HepG2 (cell line): ENCODE results near the gene METRN. TPM values are rescaled to one million over a fixed set of nuclear protein-coding genes. Genes with fewer than 3 reads are reported as not detected.

Experiments used
- ATAC-seq: fragments of 200-7000 bp; cut with Tn5 transposase; 3 replicates; pipeline ENCODE4 v1.9.1; 2020; ENCODE audit warnings: mild to moderate bottlenecking, moderate library complexity
- BruUV-seq: library from RNA; stranded (reverse); fragments of 400-500 nt; replicated peaks from 2 replicates; lab custom pipeline; 2021; lab: Mats Ljungman, UMichigan
- CTCF ChIA-PET: fragments of 300-600 bp; formaldehyde crosslinking; extraction: SDS; loops from one replicate; lab custom pipeline; 2021; ENCODE audit warnings: low total read pairs, inconsistent platforms, low intra/inter-chr PET ratio; lab: Yijun Ruan, JAX
- POLR2A ChIA-PET: fragments of 350-600 bp; sonication (Branson Sonifier 250); formaldehyde crosslinking; loops from one replicate; lab custom pipeline; 2020; ENCODE audit warnings: antibody characterized with exemption, inconsistent platforms; lab: Yijun Ruan, JAX
- DNase-seq: peaks from one replicate; pipeline ENCODE4 v3.0.0-alpha.2; 2015; ENCODE audit warnings: low spot score
- FAIRE-seq: peaks from 3 replicates; lab custom pipeline; 2011; peaks lifted over from hg19 to GRCh38; lab: Jason Lieb, UNC
- H2AFZ ChIP-seq: one replicate; pipeline ENCODE4 v1.6.1; 2011; ENCODE audit warnings: low read length, inconsistent platforms
- H3K27ac ChIP-seq: fragments of 300-600 bp; 3 replicates; pipeline ENCODE4 v1.8.0; 2011; ENCODE audit warnings: mixed run types, mild to moderate bottlenecking, mixed read lengths, low read length, inconsistent platforms; ENCODE audit not compliant: insufficient read depth; ENCODE audit errors: extremely low read length
- H3K27me3 ChIP-seq, 2 experiments: fragments of 200-600 bp in 1 of 2; 2 replicates in 1 of 2; 3 replicates in 1 of 2; pipeline versions ENCODE4 v1.6.0 to v1.8.0; 2011; ENCODE audit warnings: low read length in 2 of 2, mild to moderate bottlenecking in 2 of 2, moderate library complexity in 2 of 2, inconsistent platforms in 1 of 2; ENCODE audit not compliant: insufficient read depth in 2 of 2, control insufficient read depth in 1 of 2
- H3K36me3 ChIP-seq, 2 experiments: fragments of 200-600 bp in 1 of 2; replicated peaks in 1 of 2; 2 replicates in 1 of 2; 3 replicates in 1 of 2; pipeline versions ENCODE4 v1.5.1 to v1.8.0; 2011; ENCODE audit warnings: low read length in 2 of 2, inconsistent platforms in 1 of 2; ENCODE audit not compliant: insufficient read depth in 2 of 2, control insufficient read depth in 1 of 2
- H3K4me1 ChIP-seq: 2 replicates; pipeline ENCODE4 v1.5.1; 2012; ENCODE audit warnings: low read length, inconsistent platforms; ENCODE audit not compliant: insufficient read depth
- H3K4me2 ChIP-seq: 2 replicates; pipeline ENCODE4 v1.6.0; 2011; ENCODE audit warnings: low read depth, low read length, inconsistent platforms
- H3K4me3 ChIP-seq, 3 experiments: fragments of 200-600 bp in 1 of 3; sonication (generic), shearing (Covaris generic) in 1 of 3; replicated peaks in 1 of 3; 2 replicates each; pipeline ENCODE4 v1.5.1; 2011 to 2016; ENCODE audit warnings: low read length in 3 of 3, inconsistent platforms in 2 of 3, low read depth in 2 of 3, mild to moderate bottlenecking in 2 of 3, control low read depth in 1 of 3, mixed read lengths in 1 of 3; ENCODE audit not compliant: insufficient read depth in 1 of 3
- H3K79me2 ChIP-seq: one replicate; pipeline ENCODE4 v1.6.1; 2011; ENCODE audit warnings: low read length, inconsistent platforms; ENCODE audit not compliant: insufficient read depth
- H3K9ac ChIP-seq: 2 replicates; pipeline ENCODE4 v1.6.0; 2011; ENCODE audit warnings: mild to moderate bottlenecking, low read depth, low read length, inconsistent platforms; ENCODE audit not compliant: insufficient read depth
- H3K9me3 ChIP-seq: 2 replicates; pipeline ENCODE4 v1.5.1; 2012; ENCODE audit warnings: mild to moderate bottlenecking, low read length
- H4K20me1 ChIP-seq: 2 replicates; pipeline ENCODE4 v1.6.0; 2011; ENCODE audit warnings: inconsistent platforms, mild to moderate bottlenecking, low read length, moderate library complexity; ENCODE audit not compliant: insufficient read depth
- AKAP8 ChIP-seq: sonication (generic); formaldehyde crosslinking; IDR thresholded peaks from 2 replicates; pipeline ENCODE4 v1.5.1; 2020; ENCODE audit warnings: mild to moderate bottlenecking, missing genetic modification reagents
- GABPA ChIP-seq, 2 experiments: IDR thresholded peaks; 2 replicates each; pipeline ENCODE4 v1.6.1; 2011 to 2016; ENCODE audit warnings: low read depth in 2 of 2, low read length in 1 of 2, missing biosample characterization in 1 of 2, missing genetic modification characterization in 1 of 2
- HMGXB3 ChIP-seq: sonication (generic); formaldehyde crosslinking; IDR thresholded peaks from 2 replicates; pipeline ENCODE4 v1.4.0; 2020; ENCODE audit warnings: missing genetic modification reagents, borderline replicate concordance
- HNF4A ChIP-seq: sonication (generic); formaldehyde crosslinking; IDR thresholded peaks from 2 replicates; pipeline ENCODE4 v1.4.0; 2020; ENCODE audit warnings: missing genetic modification reagents
- LCORL ChIP-seq, 2 experiments: fragments of 450-650 bp in 1 of 2; sonication (generic) in 1 of 2; formaldehyde crosslinking in 1 of 2; IDR thresholded peaks; 2 replicates each; pipeline versions ENCODE4 v1.5.0 to v1.6.1; 2017 to 2020; ENCODE audit warnings: antibody characterized with exemption in 1 of 2, missing genetic modification reagents in 1 of 2
- NFRKB ChIP-seq: fragments of 450-650 bp; IDR thresholded peaks from 2 replicates; pipeline ENCODE4 v1.6.1; 2017
- NR0B2 ChIP-seq: sonication (generic); formaldehyde crosslinking; IDR thresholded peaks from 2 replicates; pipeline ENCODE4 v1.4.0; 2020; ENCODE audit warnings: mild to moderate bottlenecking, missing genetic modification reagents
- RBFOX2 ChIP-seq: fragments of 200-400 bp; formaldehyde crosslinking; IDR thresholded peaks from 2 replicates; pipeline ENCODE4 v1.6.1; 2017; ENCODE audit warnings: low read depth, mild to moderate bottlenecking, low read length
- SAP130 ChIP-seq: IDR thresholded peaks from 2 replicates; pipeline ENCODE4 v1.6.1; 2016; ENCODE audit warnings: low read depth
- ZMYM2 ChIP-seq: sonication (generic); formaldehyde crosslinking; IDR thresholded peaks from 2 replicates; pipeline ENCODE4 v1.8.0; 2022; ENCODE audit warnings: mild to moderate bottlenecking, missing genetic modification reagents
- ZNF333 ChIP-seq: sonication (generic); formaldehyde crosslinking; IDR thresholded peaks from 2 replicates; pipeline ENCODE4 v1.4.0; 2020; ENCODE audit warnings: mild to moderate bottlenecking, missing genetic modification reagents, borderline replicate concordance
- ZNF629 ChIP-seq: sonication (generic); formaldehyde crosslinking; conservative IDR thresholded peaks from 2 replicates; pipeline ENCODE4 v1.5.0; 2020; ENCODE audit warnings: missing genetic modification reagents
- ZNF776 ChIP-seq: sonication (generic); formaldehyde crosslinking; IDR thresholded peaks from 2 replicates; pipeline ENCODE4 v1.4.0; 2020; ENCODE audit warnings: mild to moderate bottlenecking, missing genetic modification reagents
- WGBS: methylation state at CpG from one replicate; pipeline ENCODE4 v1.1.6; 2017; ENCODE audit warnings: low lambda C conversion rate; 5-methylcytosine and 5-hydroxymethylcytosine counted together
- in situ Hi-C: cut with HindIII; loops from 2 replicates; pipeline ENCODE4 v1.10.0; 2017; ENCODE audit warnings: low pct_unique_long_range_greater_than_20kb; ENCODE audit not compliant: extremely low pct_ligation_motif_present
- intact Hi-C: fragments of 100-400 bp; cut with micrococcal nuclease; formaldehyde crosslinking; loops from one replicate; pipeline ENCODE4 v1.10.0; 2022; ENCODE audit not compliant: unreplicated experiment
- polyA plus RNA-seq, 8 experiments: library from polyadenylated mRNA; depleted of rRNA in 3 of 8; stranded (reverse) in 7 of 8; unstranded in 1 of 8; fragments of >200 nt; fragmentation: Illumina TruSeq in 4 of 8; extraction: Trizol in 4 of 8; gene quantifications; 2 replicates each; pipeline versions ENCODE4 v1.2.1 to v1.2.3, GENCODE V29; 2011 to 2016; ENCODE audit warnings: low read depth in 4 of 8, missing spikeins in 1 of 8, mixed read lengths in 1 of 8; ENCODE audit not compliant: insufficient read depth in 1 of 8
- total RNA-seq, 5 experiments: library from RNA; depleted of rRNA; stranded (reverse); fragments of >200 nt; fragmentation: Illumina TruSeq; extraction: Trizol; gene quantifications; 2 replicates each; pipeline ENCODE4 v1.2.3, GENCODE V29; 2016; ENCODE audit warnings: low read depth in 1 of 5
- TF ChIP-seq, protein P1 (sequence below): sonication (generic); formaldehyde crosslinking; IDR thresholded peaks from 2 replicates; pipeline ENCODE4 v1.4.0; 2020; ENCODE audit warnings: missing genetic modification reagents

The METRN gene
- total and polyA plus RNA-seq, 2 of the 13 experiments (the other 11 are each of a cell fraction or from before 2014, with no cell fraction given): 25.5 to 46.1 TPM

DNA sequence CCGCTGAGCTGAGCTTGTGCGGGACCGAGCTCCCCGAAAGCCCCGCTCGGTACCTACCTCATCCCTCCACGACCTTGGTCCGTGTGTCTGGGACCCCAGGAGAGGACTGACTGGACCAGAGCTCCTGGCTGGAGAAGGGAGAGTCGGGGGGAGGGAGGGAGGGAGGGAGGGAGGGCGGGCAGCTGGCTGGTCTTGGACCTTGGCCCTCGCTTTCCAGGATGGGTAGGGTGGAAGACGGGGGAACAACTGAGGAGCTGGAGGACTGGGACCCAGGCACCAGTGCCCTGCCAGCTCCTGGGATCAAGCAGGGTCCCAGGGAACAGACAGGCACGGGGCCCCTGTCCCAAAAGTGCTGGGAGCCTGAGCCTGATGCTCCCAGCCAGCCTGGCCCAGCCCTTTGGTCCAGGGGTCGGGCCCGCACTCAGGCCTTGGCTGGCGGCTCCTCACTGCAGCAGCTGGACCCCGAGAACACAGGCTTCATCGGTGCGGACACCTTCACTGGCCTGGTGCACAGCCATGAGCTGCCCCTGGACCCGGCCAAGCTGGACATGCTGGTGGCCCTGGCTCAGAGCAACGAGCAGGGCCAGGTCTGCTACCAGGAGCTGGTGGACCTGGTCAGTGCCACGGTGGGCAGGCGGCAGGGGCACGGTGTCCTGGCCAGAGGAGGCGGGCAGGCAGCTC, 38.9 kb upstream of the METRN start:
- Histone ChIP-seq H3K27ac (peak overlapping the region; percentile 60), H3K36me3 (peaks cover 14 to 24% of the 10 kb centered on the region in 2 experiments; a peak in 4 of 5 replicates), H3K4me3 (peak overlapping the region; percentile 42 to 74 (median 52); a peak in 5 of 6 replicates), H2AFZ (no peak overlapping the region), H3K4me2 (peak overlapping the region; percentile 87), H3K79me2 (peaks cover 3% of the 10 kb centered on the region), H3K9ac (peak overlapping the region; percentile 58), H4K20me1 (0 out of 2 replicates have a peak, but pooled peaks cover under 1% of the 10 kb centered on the region), H3K9me3 (no peaks in the 10 kb centered on the region), H3K27me3 (no peaks in the 10 kb centered on the region; a peak in 1 of 5 replicates), H3K4me1 (peaks cover 36% of the 10 kb centered on the region)
- FAIRE-seq (no peak), DNase-seq (no peak), ATAC-seq (peak; percentile 10)
- in situ Hi-C loops (no loop called here), intact Hi-C loops (no loop called here)
- 4% methylated on average over 4 of the region's 25 CpGs for WGBS
- BruUV-seq: no TSS peak
- ChIA-PET CTCF (no interaction called here), POLR2A (interaction anchor here (0.8 to 1.9 kb wide), 6 partner anchors 8 to 44 kb away, joined by 3 to 12 read pairs (median 4); partner anchors contain the start of genes RHOT2, WDR24 and WDR90)
- TF ChIP-seq NFRKB (no peak), ZNF333 (0 out of 2 replicates have a peak, but pooled peaks have one; percentile 14), RBFOX2 (peak; percentile 17; the same call in 1 of the 2 replicates), ZMYM2 (0 out of 2 replicates have a peak, but pooled peaks have one; percentile 27), LCORL (IDR thresholded peaks at IDR 0.05) (no peak), LCORL (CRISPR knock-in tag; IDR thresholded peaks at IDR 0.05) (0 out of 2 replicates have a peak, but pooled peaks have one; percentile 26), AKAP8 (peak; percentile 68; the same call in 1 of the 2 replicates), SAP130 (CRISPR knock-in tag) (peak; percentile 25; the same call in 1 of the 2 replicates), NR0B2 (CRISPR knock-in tag) (0 out of 2 replicates have a peak, but pooled peaks have one; percentile 15), GABPA (IDR thresholded peaks at IDR 0.05; ENCODE audit: low read depth, low read length) (no peak), GABPA (CRISPR knock-in tag; IDR thresholded peaks at IDR 0.05; ENCODE audit: low read depth) (peak; percentile 25; the same call in 1 of the 2 replicates), HMGXB3 (no peak), HNF4A (CRISPR knock-in tag) (peak; percentile 47), ZNF629 (peak; percentile 55; the same call in 1 of the 2 replicates), ZNF776 (peak; percentile 13; the same call in 1 of the 2 replicates)
- TF ChIP-seq, protein P1, sequence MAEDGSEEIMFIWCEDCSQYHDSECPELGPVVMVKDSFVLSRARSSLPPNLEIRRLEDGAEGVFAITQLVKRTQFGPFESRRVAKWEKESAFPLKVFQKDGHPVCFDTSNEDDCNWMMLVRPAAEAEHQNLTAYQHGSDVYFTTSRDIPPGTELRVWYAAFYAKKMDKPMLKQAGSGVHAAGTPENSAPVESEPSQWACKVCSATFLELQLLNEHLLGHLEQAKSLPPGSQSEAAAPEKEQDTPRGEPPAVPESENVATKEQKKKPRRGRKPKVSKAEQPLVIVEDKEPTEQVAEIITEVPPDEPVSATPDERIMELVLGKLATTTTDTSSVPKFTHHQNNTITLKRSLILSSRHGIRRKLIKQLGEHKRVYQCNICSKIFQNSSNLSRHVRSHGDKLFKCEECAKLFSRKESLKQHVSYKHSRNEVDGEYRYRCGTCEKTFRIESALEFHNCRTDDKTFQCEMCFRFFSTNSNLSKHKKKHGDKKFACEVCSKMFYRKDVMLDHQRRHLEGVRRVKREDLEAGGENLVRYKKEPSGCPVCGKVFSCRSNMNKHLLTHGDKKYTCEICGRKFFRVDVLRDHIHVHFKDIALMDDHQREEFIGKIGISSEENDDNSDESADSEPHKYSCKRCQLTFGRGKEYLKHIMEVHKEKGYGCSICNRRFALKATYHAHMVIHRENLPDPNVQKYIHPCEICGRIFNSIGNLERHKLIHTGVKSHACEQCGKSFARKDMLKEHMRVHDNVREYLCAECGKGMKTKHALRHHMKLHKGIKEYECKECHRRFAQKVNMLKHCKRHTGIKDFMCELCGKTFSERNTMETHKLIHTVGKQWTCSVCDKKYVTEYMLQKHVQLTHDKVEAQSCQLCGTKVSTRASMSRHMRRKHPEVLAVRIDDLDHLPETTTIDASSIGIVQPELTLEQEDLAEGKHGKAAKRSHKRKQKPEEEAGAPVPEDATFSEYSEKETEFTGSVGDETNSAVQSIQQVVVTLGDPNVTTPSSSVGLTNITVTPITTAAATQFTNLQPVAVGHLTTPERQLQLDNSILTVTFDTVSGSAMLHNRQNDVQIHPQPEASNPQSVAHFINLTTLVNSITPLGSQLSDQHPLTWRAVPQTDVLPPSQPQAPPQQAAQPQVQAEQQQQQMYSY: 0 out of 2 replicates have a peak, but pooled peaks have one; percentile 1
